OCI-LY3 (cell line): ENCODE data around the gene NEDD1.

Experiments
- H2AFZ ChIP-seq: fragments of 200-600, 300-600 bp; shearing (Covaris generic); 2 replicates; pipeline ENCODE4 v1.6.0; 2014; ENCODE audit warnings: antibody characterized with exemption, low read depth, low read length
- H3K27ac ChIP-seq: fragments of 200-600, 300-600 bp; sonication (generic); 2 replicates; pipeline ENCODE4 v1.5.1; 2014; ENCODE audit warnings: mild to moderate bottlenecking, low read length, moderate library complexity, mixed read lengths
- H3K27me3 ChIP-seq: fragments of 200-600, 300-600 bp; sonication (generic); 2 replicates; pipeline ENCODE4 v1.6.1; 2014; ENCODE audit warnings: low read depth, low read length, mixed read lengths
- H3K36me3 ChIP-seq: fragments of 200-600, 300-600 bp; sonication (generic); replicated peaks from 2 replicates; pipeline ENCODE3; 2014; ENCODE audit warnings: low read depth, low read length, mixed read lengths
- H3K4me1 ChIP-seq: fragments of 300-600, 200-600 bp; sonication (generic); 2 replicates; pipeline ENCODE4 v1.6.1; 2014; ENCODE audit warnings: low read length, mixed read lengths
- H3K4me2 ChIP-seq: fragments of 200-600, 300-600 bp; sonication (generic); 2 replicates; pipeline ENCODE4 v1.6.1; 2014; ENCODE audit warnings: low read length, mixed read lengths
- H3K4me3 ChIP-seq: fragments of 300-600, 200-600 bp; sonication (generic); 2 replicates; pipeline ENCODE4 v1.5.1; 2014; ENCODE audit warnings: antibody characterized with exemption, mild to moderate bottlenecking, low read length, moderate library complexity
- H3K79me2 ChIP-seq: fragments of 300-600, 200-600 bp; shearing (Covaris generic); 2 replicates; pipeline ENCODE4 v1.6.1; 2014; ENCODE audit warnings: mild to moderate bottlenecking, low read length, mixed read lengths
- H3K9ac ChIP-seq: fragments of 300-600, 200-600 bp; shearing (Covaris generic); 2 replicates; pipeline ENCODE4 v1.6.0; 2014; ENCODE audit warnings: mild to moderate bottlenecking, low read length, moderate library complexity
- H3K9me3 ChIP-seq: fragments of 200-600, 300-600 bp; shearing (Covaris generic); 2 replicates; pipeline ENCODE4 v1.6.1; 2014; ENCODE audit warnings: low read length, mixed read lengths; ENCODE audit not compliant: insufficient read depth
- H4K20me1 ChIP-seq: fragments of 200-600, 300-600 bp; sonication (generic); 2 replicates; pipeline ENCODE4 v1.6.1; 2016; ENCODE audit warnings: low read length, mixed read lengths; ENCODE audit not compliant: insufficient read depth
- EZH2phosphoT487 ChIP-seq: fragments of 200-600 bp; shearing (Covaris generic); IDR thresholded peaks from 2 replicates; pipeline ENCODE4 v1.6.1; 2018; ENCODE audit warnings: antibody characterized with exemption, mixed run types, low read depth
- TF ChIP-seq, protein P1 (sequence below): fragments of 200-600, 300-600 bp; sonication (generic); IDR thresholded peaks from 2 replicates; pipeline ENCODE4 v1.5.1; 2014; ENCODE audit warnings: antibody characterized with exemption, low read length, low read depth

The NEDD1 gene

GRCh38 chr12:96883571-96883970, 23.5 kb upstream of the NEDD1 start:
- H3K9ac ChIP-seq, result no peak overlapping the region
- H3K79me2 ChIP-seq, result no peaks in the 10 kb centered on the region
- TF ChIP-seq, protein P1, sequence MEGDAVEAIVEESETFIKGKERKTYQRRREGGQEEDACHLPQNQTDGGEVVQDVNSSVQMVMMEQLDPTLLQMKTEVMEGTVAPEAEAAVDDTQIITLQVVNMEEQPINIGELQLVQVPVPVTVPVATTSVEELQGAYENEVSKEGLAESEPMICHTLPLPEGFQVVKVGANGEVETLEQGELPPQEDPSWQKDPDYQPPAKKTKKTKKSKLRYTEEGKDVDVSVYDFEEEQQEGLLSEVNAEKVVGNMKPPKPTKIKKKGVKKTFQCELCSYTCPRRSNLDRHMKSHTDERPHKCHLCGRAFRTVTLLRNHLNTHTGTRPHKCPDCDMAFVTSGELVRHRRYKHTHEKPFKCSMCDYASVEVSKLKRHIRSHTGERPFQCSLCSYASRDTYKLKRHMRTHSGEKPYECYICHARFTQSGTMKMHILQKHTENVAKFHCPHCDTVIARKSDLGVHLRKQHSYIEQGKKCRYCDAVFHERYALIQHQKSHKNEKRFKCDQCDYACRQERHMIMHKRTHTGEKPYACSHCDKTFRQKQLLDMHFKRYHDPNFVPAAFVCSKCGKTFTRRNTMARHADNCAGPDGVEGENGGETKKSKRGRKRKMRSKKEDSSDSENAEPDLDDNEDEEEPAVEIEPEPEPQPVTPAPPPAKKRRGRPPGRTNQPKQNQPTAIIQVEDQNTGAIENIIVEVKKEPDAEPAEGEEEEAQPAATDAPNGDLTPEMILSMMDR, result no peak
- TF ChIP-seq EZH2phosphoT487, result no peak
- H3K4me3 ChIP-seq, result no peak overlapping the region
- no peaks in the 10 kb centered on the region for H3K36me3 ChIP-seq
- H2AFZ ChIP-seq, result no peak overlapping the region
- no peaks in the 10 kb centered on the region for H4K20me1 ChIP-seq
- H3K4me2 ChIP-seq, result no peak overlapping the region
- H3K9me3 ChIP-seq, result no peaks in the 10 kb centered on the region
- no peak overlapping the region for H3K27ac ChIP-seq
- H3K4me1 ChIP-seq, result no peaks in the 10 kb centered on the region
- H3K27me3 ChIP-seq, result no peaks in the 10 kb centered on the region

DNA sequence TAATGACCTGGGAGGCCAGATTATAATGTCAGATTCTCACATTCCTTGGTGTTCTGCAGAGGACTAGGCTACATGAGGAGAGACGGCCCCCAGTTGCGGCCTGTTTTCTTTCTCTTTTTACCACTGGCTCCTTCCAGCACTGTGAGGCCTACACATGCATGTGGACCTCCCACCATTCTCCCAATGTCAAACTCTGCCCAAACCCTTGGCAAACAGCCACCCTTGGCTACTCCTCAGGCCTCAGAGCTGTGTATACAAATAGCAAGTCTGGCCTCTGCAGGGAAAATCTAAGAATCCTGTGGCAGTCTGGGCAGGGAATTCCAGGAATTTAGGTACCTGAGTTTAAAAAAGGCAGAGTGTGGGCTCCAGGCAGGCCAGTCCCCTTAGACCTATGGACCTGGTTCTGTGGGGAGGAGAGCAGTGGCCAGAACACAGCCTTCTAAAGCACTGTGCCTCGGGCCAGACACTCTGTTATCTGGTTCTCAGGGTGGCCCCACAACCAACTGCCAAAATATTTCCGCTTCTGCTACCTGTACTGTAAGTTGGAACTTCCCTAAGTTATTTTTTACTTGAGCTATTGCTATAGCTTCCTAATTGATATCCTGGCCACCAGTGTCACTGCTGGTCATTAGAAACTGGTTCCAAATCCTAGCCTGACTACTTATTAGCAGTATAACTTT, 19.9 kb upstream of the NEDD1 start:
- Histone ChIP-seq H3K27ac (no peak overlapping the region), H3K4me1 (no peaks in the 10 kb centered on the region), H3K4me2 (no peak overlapping the region), H3K4me3 (no peak overlapping the region), H2AFZ (no peak overlapping the region), H3K36me3 (no peaks in the 10 kb centered on the region), H3K27me3 (0 out of 2 replicates have a peak, but pooled peaks cover 4% of the 10 kb centered on the region), H3K9me3 (no peaks in the 10 kb centered on the region), H3K79me2 (no peaks in the 10 kb centered on the region), H4K20me1 (no peaks in the 10 kb centered on the region), H3K9ac (no peak overlapping the region)
- TF ChIP-seq, protein P1, result no peak
- no peak for TF ChIP-seq EZH2phosphoT487

GRCh38 chr12:96889273-96889933, 17.7 kb upstream of the NEDD1 start:
- no peak overlapping the region for H3K4me2 ChIP-seq
- H2AFZ ChIP-seq, result no peak overlapping the region
- H3K9ac ChIP-seq, result no peak overlapping the region
- no peak overlapping the region for H3K27ac ChIP-seq
- no peaks in the 10 kb centered on the region for H3K4me1 ChIP-seq
- H3K9me3 ChIP-seq, result no peaks in the 10 kb centered on the region
- no peak for TF ChIP-seq EZH2phosphoT487
- TF ChIP-seq, protein P1, result no peak
- no peaks in the 10 kb centered on the region for H3K36me3 ChIP-seq
- H3K4me3 ChIP-seq, result no peak overlapping the region
- H3K27me3 ChIP-seq, result 0 out of 2 replicates have a peak, but pooled peaks cover 4% of the 10 kb centered on the region
- H4K20me1 ChIP-seq, result no peaks in the 10 kb centered on the region
- H3K79me2 ChIP-seq, result no peaks in the 10 kb centered on the region

- no peak overlapping the region for H3K4me2 ChIP-seq
- H4K20me1 ChIP-seq, result no peaks in the 10 kb centered on the region
- no peak overlapping the region for H2AFZ ChIP-seq
- no peak for TF ChIP-seq EZH2phosphoT487
- TF ChIP-seq, protein P1, result no peak
- H3K9ac ChIP-seq, result no peak overlapping the region
- H3K4me1 ChIP-seq, result no peaks in the 10 kb centered on the region
- H3K9me3 ChIP-seq, result no peaks in the 10 kb centered on the region
- no peaks in the 10 kb centered on the region for H3K36me3 ChIP-seq
- H3K27ac ChIP-seq, result no peak overlapping the region
- H3K4me3 ChIP-seq, result no peak overlapping the region
- H3K27me3 ChIP-seq, result 0 out of 2 replicates have a peak, but pooled peaks cover 4% of the 10 kb centered on the region
- H3K79me2 ChIP-seq, result no peaks in the 10 kb centered on the region
These were observed 16.7 kb upstream of the NEDD1 start for GRCh38 chr12:96890331-96890730.
